HG03103 (cell line): Measurements from ENCODE around the gene EMC6.
"Not testable (repeated sequence)": the region's sequence is repeated elsewhere in the genome, so short reads cannot be mapped to it uniquely, and the experiment has no call there.

Experiments
- ATAC-seq: cut with Tn5 transposase; IDR thresholded peaks from one replicate; pipeline ENCODE4 v1.9.1; 2021; ENCODE audit warnings: low read depth; ENCODE audit not compliant: unreplicated experiment

The EMC6 gene

DNA sequence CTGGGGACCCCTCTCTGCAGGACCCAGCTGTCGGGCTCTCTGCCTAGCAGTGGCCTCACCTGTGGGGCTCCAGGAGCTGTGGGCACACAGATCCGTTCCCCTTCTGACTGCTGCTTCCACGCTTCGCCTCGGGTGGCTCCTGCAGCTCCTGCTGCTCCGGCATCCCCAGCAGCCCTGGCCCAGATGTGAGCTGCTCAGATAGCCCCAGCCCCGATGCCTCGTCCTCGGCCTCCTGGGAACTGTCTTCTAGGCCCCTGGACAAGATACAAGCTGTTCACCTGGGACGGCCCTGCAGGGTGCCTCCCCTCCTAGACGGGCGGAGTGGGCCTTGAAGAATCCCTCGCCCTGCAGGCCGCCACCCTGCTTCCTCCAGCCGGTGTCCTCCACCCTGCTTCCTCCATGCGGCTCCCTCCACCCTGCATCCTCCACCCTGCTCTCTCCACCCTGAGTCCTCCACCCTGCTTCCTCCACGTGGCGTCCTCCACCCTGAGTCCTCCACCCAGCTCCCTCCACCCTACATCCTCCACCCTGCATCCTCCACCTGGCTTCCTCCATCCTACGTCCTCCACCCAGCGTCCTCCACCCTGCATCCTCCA lies 11.0 kb downstream of the EMC6 start:
- no peak for ATAC-seq

DNA sequence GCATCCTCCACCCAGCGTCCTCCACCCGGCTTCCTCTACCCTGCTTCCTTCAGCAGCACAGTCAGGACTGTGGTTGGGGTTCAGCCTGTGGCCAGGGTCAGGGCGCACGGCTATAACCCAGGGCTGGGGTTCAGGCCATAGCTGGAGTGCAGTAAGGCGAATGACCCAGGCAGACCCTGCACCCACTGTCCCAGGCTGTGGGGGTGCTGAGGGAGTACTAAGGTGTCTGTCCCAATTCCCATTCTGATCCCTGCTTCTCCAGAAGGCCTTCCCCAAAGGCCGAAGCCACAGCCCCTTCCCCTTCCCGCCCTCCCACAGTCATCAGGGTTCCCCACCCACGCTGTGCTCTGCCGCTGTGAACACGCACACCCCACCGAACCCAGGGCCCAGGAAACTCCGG lies 12.4 kb downstream of the EMC6 start:
- no peak for ATAC-seq

DNA sequence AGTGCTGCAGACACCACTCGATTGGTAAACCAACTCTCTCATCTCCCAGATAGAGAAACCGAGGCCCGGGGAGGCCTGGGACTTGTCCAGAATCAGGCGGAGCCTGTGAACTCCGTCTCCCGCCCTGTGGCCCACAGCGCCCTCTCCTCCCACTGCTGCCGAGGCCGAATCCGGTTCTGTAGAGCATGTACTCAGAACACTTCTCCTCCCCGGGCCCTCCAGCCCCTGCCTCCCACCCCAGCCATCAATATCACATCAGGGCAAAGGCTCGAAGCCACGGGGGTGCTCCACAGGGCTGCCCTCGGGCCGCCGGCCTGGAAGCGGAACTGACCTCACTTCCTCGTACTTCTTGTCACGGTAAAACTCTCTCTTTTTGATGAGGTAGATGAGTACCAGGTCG lies 13.0 kb downstream of the EMC6 start:
- no peak for ATAC-seq

GRCh38 chr17:3682033-3682432 lies 13.4 kb downstream of the EMC6 start:
- no peak for ATAC-seq

DNA sequence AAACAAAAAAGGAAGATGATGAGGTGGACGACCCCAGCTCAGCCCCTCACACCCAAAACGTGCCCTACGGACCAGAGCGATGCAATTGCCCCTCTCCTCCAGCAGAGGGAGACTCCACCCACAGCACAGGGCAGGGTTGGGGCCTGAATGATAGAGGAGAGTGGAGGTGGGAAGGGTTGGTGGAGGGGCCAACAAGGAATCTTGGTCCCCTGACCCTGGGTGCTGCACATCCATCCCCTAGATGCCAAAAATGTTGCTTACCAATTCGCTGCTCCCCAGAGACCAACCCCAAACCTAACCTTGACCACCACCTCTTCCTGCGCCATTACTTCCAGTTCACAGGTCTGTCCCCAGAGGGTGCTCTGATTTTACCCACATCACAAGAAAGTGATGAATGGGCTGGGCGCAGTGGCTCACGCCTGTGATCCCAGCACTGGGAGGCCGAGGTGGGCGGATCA lies 14.5 kb downstream of the EMC6 start:
- no peak for ATAC-seq

- ATAC-seq, result no peak
Observed at GRCh38 chr17:3685174-3685573, 16.6 kb downstream of the EMC6 start.

DNA sequence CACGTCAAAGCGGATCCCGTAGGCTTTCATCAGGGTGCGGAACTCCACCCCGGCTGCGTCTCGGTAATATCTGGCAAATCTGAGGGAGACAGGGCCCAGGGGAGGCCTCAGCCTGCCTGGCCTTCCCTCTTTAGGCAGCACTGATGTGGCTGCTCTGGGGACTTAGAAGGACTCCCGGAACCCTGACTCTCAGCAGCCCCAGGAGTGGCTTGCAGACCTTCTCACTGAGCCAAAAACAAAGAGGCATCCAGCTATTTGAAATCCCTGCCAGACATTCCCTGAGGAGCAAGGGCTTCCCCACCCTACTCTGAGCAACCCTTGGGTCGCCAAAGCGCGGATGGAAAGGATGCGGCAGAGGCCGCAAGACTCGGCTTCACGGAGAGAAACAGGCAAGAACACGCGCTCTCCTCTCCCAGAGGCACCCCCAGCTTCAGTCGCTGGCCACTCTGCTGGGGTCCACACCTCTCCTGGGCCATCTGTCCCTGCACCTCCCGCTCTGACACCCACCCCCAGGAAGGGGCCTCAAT lies 19.5 kb downstream of the EMC6 start:
- no peak for ATAC-seq

DNA sequence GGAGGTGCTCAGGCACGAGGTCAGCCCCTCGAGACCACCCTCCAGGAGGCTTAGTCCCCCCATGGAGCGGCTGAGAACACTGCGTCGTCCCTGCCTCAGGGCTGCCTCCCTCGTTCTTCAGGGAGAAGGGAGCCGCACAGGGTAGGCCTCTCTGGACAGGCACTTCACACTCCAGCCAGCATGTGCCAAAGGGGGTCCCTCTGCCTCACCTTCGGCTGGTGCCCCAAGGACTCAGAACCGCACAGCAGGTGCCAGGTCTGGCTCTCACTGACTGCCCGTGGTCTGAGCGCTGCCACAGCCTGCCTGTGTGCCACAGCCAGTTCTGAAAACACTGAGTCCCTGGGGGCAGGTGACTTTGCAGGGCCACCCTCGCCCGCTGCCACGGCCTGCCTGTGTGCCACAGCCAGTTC lies 20.2 kb downstream of the EMC6 start:
- no peak for ATAC-seq

- no peak for ATAC-seq
Observed at GRCh38 chr17:3689262-3690093, 20.9 kb downstream of the EMC6 start.

- no peak for ATAC-seq
Observed at GRCh38 chr17:3690094-3690715, 21.6 kb downstream of the EMC6 start.

GRCh38 chr17:3691617-3692067 lies 23.0 kb downstream of the EMC6 start:
- no peak for ATAC-seq

DNA sequence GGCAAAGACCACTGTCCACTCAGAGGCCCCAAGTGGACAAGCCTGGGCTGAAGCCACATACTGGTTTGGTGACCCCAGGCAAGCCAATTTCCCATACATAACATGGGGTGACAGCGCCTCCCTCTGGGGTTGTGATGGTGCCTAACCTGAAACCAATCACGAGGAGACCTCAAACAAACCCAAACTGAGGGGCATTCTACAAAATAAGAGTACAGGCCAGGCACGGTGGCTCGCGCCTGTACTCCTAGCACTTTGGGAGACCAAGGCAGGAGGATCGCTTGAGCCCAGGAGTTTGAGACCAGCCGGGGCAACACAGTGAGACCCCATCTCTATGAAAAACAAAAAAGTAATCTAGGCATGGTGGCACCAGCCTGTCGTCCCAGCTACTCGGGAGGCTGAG lies 23.7 kb downstream of the EMC6 start:
- ATAC-seq, result no peak

DNA sequence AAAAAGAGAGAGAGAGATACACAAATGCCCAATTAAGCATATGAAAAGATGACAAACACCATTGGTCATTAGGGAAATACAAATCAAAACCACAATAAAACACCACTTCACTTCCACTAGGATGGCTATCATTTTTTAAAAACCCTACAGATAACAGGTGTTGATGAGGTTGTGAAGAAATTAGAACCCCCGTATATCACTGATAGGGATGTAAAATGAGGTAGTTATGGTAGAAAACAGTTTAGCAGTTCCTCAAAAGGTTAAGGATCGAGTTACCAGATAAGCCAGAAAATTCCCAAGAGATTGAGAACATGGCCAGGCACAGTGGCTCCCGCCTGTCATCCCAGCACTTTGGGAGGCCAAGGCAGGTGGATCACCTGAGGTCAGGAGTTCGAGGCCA lies 24.5 kb downstream of the EMC6 start:
- ATAC-seq, result no peak

- no peak for ATAC-seq
Observed at GRCh38 chr17:3693829-3694231, 25.2 kb downstream of the EMC6 start.

DNA sequence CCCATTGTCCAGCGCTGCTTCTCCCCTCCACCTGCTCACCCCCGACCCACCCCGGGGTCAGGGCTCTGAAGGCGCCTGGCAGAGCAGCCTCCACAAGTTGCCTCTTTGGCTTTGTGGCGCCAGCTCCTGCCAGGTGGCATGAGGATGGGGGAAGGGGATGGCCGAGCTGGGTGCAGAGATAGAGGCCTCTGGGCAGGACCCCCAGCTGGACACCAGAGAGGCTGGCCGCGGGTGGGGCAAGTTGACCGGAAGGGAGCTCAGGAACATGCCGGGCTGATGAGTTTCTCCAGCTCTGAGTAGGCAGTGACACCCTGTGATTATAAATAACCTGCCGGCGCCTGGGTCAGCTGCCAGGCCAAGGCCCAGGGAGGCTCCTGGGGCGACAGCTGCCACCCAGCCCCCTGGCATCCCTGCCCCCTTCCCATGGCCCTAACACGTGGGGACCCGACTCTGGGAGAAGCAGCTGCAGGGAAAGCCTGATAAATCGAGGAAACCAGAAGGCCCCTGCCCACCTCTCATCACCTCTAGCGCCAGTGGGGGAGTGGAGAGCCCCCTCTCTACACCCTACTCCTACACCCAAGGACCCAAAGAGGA lies 26.6 kb downstream of the EMC6 start:
- no peak for ATAC-seq

DNA sequence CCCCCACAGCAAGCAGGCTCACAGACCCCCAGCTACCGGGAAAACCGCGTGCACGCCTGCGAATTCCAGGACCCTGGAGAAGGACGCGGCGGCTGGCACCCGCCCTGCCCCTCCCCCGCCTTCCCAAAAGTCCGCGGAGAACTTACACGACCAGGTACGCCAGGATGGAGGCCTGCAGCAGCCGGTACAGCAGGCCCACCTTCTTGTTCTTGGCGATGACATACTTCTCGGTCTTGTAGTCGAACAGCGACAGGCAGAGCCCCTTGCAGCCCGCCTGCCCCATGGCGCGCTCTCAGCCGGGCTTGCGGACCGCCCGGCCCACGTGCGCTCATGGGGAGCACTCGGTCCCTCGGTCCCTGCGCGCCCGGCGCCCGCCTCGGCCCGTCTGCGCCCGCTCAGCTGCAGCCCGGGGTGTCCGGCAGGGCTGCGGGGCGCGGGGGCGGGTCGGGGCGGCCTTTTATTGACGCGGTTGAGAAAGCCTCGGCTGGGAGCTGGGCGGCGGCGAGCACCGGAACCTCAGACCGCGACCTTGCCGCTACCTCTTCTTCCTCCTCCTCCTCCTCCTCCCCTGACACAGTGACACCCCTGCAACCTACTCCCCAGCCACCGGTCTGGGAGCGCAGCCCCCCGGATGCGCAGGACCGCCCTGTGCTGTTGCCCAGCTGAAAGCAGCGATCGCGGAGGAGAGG lies 27.3 kb downstream of the EMC6 start, which contains the start of gene P2RX5:
Gene P2RX5, minus strand, starts transcription at position 433 of the 689 bp plus-strand sequence. Its CDS starts 150 bp downstream, at position 283.
- ATAC-seq, result no peak

DNA sequence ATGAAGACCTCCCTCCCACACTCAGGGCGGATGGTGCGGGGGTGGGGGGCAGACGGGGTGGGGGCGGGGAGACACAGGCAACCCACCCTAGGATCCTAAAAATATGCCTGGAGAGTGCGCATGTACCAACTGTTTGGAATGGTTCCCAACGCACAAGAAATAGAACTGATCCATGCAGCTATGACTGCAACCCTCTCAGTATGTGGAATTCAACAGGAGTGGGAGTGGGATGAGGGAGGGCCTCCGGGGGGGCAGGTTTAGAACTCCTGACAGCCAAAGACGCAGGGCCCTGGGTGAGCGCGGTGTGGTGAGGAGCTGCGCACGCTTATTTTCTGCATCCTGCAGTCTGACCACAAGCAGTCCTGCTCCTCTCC lies 28.5 kb downstream of the EMC6 start:
- ATAC-seq, result no peak

- no peak for ATAC-seq
Observed at GRCh38 chr17:3698139-3698538, 29.5 kb downstream of the EMC6 start.

DNA sequence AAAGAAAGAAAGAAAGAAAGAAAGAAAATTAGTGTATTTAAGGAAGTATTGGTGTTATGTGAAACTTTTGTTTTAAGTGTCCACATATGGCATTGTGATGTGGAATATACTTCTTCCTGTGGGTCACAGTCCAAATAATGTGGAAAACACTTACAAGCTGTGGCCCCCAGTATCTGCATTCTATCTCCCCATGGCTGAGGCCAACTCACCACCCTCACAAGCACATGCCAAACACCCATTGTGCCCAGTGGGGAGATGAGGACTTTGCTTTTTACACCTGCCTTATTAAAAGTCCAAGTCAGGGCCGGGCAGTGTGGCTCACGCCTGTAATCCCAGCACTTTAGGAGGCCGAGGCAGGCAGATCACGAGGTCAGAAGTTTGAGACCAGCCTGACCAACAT lies 31.3 kb downstream of the EMC6 start:
- ATAC-seq, result no peak

DNA sequence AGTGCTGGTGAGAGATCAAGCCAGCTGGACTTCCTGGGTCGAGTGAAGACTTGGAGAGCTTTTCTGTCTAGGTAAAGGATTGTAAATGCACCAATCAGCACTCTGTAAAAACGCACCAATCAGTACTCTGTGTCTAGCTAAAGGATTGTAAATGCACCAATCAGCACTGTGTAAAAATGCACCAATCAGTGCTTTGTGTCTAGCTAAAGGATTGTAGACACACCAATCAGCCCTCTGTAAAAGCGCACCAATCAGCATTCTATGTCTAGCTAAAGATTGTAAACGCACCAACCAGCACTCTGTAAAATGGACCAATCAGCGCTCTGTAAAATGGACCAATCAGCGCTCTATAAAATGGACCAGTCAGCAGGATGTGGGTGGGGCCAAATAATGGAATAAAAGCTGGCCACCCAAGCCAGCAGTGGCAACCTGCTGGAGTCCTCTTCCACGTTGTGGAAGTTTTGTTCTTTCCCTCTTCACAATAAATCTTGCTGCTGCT lies 33.5 kb downstream of the EMC6 start:
- not testable (repeated sequence) for ATAC-seq
